HL-60 (cell line): ENCODE data around the gene C2orf69.

Experiments
- DNase-seq, 2 experiments: peaks; one replicate each; pipeline ENCODE4 v3.0.0-alpha.2; 2010 to 2020; ENCODE audit warnings: low read depth in 1 of 2, low spot score in 1 of 2
- H3K27ac ChIP-seq: fragments of 250-450 bp; sonication (Bioruptor Pico); replicated peaks from 2 replicates; pipeline ENCODE4 v1.5.1; 2020; ENCODE audit warnings: mild to moderate bottlenecking, moderate library complexity
- H3K27me3 ChIP-seq: fragments of 250-450 bp; sonication (Bioruptor Pico); 2 replicates; pipeline ENCODE4 v1.5.1; 2021; ENCODE audit warnings: mild to moderate bottlenecking, moderate library complexity; ENCODE audit not compliant: insufficient read depth, poor library complexity, severe bottlenecking
- H3K4me3 ChIP-seq: replicated peaks from 2 replicates; pipeline ENCODE4 v1.5.1; 2011; ENCODE audit warnings: mild to moderate bottlenecking, control low read depth, low read length; ENCODE audit not compliant: insufficient read depth
- GABPA ChIP-seq: IDR thresholded peaks from 2 replicates; pipeline ENCODE4 v1.6.1; 2012; ENCODE audit warnings: low read depth
- POLR2AphosphoS5 ChIP-seq: IDR thresholded peaks from 2 replicates; pipeline ENCODE4 v1.6.1; 2012; ENCODE audit warnings: low read depth
- SPI1 ChIP-seq: IDR thresholded peaks from 2 replicates; pipeline ENCODE4 v1.6.1; 2012; ENCODE audit warnings: low read depth, mild to moderate bottlenecking, borderline replicate concordance
- TF ChIP-seq, protein P1 (sequence below): IDR thresholded peaks from 2 replicates; pipeline ENCODE4 v1.6.1; 2012; ENCODE audit warnings: low read depth; ENCODE audit not compliant: insufficient replicate concordance
- TF ChIP-seq, protein P2 (sequence below): IDR thresholded peaks from one replicate; pipeline ENCODE4 v1.5.1; 2011; ENCODE audit warnings: low read length, control low read depth, inconsistent platforms; ENCODE audit not compliant: insufficient read depth

Gene C2orf69

DNA sequence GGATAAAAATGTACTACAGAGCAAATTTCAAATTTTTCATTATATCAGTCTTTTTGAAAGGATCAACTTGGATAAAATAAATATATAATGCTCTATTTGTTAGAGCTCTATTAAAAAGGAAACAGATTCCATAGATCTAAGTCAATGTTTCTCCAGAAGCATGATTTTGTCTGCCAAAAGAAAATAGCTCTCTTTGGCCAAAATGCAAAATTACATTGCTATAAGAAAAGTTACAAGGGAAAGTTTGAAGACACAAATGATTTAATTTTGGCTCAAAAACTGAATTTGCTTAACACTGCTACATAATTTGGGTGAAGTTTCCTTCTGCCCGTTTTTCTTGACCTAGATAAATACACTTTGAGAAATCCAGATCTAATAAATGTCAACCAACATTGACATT is 15.7 kb downstream of the C2orf69 start:
- H3K27ac ChIP-seq: no peak overlapping the region
- no peaks in the 10 kb centered on the region for H3K27me3 ChIP-seq
- no peak for DNase-seq
- TF ChIP-seq GABPA: no peak
- no peak for TF ChIP-seq SPI1
- TF ChIP-seq, protein P1, sequence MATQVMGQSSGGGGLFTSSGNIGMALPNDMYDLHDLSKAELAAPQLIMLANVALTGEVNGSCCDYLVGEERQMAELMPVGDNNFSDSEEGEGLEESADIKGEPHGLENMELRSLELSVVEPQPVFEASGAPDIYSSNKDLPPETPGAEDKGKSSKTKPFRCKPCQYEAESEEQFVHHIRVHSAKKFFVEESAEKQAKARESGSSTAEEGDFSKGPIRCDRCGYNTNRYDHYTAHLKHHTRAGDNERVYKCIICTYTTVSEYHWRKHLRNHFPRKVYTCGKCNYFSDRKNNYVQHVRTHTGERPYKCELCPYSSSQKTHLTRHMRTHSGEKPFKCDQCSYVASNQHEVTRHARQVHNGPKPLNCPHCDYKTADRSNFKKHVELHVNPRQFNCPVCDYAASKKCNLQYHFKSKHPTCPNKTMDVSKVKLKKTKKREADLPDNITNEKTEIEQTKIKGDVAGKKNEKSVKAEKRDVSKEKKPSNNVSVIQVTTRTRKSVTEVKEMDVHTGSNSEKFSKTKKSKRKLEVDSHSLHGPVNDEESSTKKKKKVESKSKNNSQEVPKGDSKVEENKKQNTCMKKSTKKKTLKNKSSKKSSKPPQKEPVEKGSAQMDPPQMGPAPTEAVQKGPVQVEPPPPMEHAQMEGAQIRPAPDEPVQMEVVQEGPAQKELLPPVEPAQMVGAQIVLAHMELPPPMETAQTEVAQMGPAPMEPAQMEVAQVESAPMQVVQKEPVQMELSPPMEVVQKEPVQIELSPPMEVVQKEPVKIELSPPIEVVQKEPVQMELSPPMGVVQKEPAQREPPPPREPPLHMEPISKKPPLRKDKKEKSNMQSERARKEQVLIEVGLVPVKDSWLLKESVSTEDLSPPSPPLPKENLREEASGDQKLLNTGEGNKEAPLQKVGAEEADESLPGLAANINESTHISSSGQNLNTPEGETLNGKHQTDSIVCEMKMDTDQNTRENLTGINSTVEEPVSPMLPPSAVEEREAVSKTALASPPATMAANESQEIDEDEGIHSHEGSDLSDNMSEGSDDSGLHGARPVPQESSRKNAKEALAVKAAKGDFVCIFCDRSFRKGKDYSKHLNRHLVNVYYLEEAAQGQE: no peak
- no peak overlapping the region for H3K4me3 ChIP-seq

DNA sequence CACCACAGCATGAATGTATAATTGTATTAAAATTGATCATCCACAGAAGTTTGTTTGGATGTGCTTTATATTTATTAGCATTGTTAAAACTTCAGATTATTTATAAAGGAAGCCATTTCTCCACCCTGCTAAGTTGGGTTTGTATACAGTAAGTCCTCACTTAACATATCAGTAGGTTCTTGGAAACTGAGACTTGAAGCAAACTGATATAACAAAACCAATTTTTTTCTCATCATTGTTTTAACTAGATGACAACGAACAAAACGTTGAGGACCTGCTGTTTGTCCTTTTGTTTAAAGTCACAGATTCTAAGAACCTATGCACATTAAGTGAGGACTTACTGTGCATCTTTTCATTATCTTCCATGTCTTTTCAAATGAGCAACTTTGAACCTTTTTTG is 17.1 kb downstream of the C2orf69 start:
- H3K27ac ChIP-seq: no peak overlapping the region
- TF ChIP-seq SPI1 (no peak), GABPA (no peak), POLR2AphosphoS5 (no peak)
- TF ChIP-seq, protein P2, sequence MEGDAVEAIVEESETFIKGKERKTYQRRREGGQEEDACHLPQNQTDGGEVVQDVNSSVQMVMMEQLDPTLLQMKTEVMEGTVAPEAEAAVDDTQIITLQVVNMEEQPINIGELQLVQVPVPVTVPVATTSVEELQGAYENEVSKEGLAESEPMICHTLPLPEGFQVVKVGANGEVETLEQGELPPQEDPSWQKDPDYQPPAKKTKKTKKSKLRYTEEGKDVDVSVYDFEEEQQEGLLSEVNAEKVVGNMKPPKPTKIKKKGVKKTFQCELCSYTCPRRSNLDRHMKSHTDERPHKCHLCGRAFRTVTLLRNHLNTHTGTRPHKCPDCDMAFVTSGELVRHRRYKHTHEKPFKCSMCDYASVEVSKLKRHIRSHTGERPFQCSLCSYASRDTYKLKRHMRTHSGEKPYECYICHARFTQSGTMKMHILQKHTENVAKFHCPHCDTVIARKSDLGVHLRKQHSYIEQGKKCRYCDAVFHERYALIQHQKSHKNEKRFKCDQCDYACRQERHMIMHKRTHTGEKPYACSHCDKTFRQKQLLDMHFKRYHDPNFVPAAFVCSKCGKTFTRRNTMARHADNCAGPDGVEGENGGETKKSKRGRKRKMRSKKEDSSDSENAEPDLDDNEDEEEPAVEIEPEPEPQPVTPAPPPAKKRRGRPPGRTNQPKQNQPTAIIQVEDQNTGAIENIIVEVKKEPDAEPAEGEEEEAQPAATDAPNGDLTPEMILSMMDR: no peak
- TF ChIP-seq, protein P1: no peak
- H3K4me3 ChIP-seq: no peak overlapping the region
- no peak for DNase-seq
- H3K27me3 ChIP-seq: no peaks in the 10 kb centered on the region

DNA sequence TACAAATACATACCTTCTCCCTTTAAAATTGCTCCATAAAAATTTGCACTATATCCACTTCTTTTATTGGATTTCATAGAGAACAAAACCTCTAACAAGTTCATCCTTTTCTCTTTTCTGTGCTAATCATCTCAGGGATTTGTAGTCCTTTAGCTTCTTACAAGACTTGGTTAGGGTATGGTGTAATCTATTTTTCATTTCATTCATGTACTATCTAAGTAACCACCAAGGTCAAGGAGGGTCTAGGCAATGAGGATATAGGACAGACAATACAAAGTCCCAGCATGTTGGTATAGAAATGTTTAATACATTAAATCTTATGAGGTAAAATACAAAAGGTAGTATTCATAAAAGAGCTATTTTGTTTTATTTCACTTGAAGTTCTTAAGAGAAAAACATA is 17.5 kb downstream of the C2orf69 start:
- TF ChIP-seq GABPA: no peak
- no peak for TF ChIP-seq SPI1
- DNase-seq: no peak
- H3K27ac ChIP-seq: no peak overlapping the region
- no peaks in the 10 kb centered on the region for H3K27me3 ChIP-seq
- H3K4me3 ChIP-seq: no peak overlapping the region

DNA sequence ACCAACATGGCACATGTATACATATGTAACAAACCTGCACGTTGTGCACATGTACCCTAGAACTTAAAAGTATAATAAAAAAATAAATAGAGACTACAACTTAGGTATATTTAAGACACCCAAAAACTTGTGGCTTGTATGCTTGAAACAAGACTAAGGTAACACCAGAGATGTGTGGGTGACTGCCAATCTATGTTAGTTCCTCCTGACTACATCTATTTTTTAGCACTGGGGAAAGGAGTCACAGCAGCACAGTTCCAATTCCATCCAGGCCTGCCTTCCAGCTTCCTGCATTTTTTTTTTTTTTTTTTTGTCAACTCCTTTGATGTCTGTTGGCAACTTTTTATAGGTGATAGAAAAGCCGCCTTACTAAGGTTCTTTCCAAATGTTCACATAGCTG is 18.2 kb downstream of the C2orf69 start:
- no peak for DNase-seq
- H3K27ac ChIP-seq: no peak overlapping the region
- no peaks in the 10 kb centered on the region for H3K27me3 ChIP-seq
- TF ChIP-seq, protein P1: no peak
- TF ChIP-seq POLR2AphosphoS5 (no peak), SPI1 (no peak), GABPA (no peak)
- TF ChIP-seq, protein P2: no peak
- H3K4me3 ChIP-seq: no peak overlapping the region
